Measurements from ENCODE around the gene ZNF710.

Gene ZNF710

GRCh38 chr15:90059208-90059985, 58.3 kb downstream of the ZNF710 start:
- DNase-seq (peak; percentile 28), ATAC-seq (ENCODE audit: insufficient read depth, low read depth) (peak; percentile 59; the same call in 1 of the 3 replicates)
- Histone ChIP-seq H3K4me1 (ENCODE audit: insufficient read depth, low read length) (no peaks in the 10 kb centered on the region), H3K4me2 (ENCODE audit: insufficient read depth, low read length) (no peak overlapping the region), H3K27ac (ENCODE audit: low read length) (no peak overlapping the region), H3K36me3 (ENCODE audit: insufficient read depth, low read length) (no peaks in the 10 kb centered on the region), H3K27me3 (ENCODE audit: insufficient read depth, low read length, poor library complexity) (no peaks in the 10 kb centered on the region), H3K79me2 (ENCODE audit: insufficient read depth, low read length) (peaks cover 2% of the 10 kb centered on the region), H3K9me3 (ENCODE audit: insufficient read depth, low read length, severe bottlenecking) (no peaks in the 10 kb centered on the region), H4K20me1 (ENCODE audit: insufficient read depth, low read length) (peaks cover 18% of the 10 kb centered on the region), H3K4me3 (ENCODE audit: low read depth in 1 of 2, low read length in 2 of 2) (no peak overlapping the region), H2AFZ (ENCODE audit: low read depth, low read length) (no peak overlapping the region), H3K9ac (ENCODE audit: low read depth, low read length) (no peak overlapping the region)
- TF ChIP-seq CTCF (IDR thresholded peaks at IDR 0.05; ENCODE audit: borderline replicate concordance, extremely low read depth, low read length, poor library complexity, severe bottlenecking) (no peak), EZH2 (IDR thresholded peaks at IDR 0.05; ENCODE audit: borderline replicate concordance, low read depth, low read length, severe bottlenecking) (no peak)

GRCh38 chr15:90060797-90061196, 59.7 kb downstream of the ZNF710 start:
- Histone ChIP-seq H3K27me3 (ENCODE audit: insufficient read depth, low read length, poor library complexity) (no peaks in the 10 kb centered on the region), H3K4me1 (ENCODE audit: insufficient read depth, low read length) (no peaks in the 10 kb centered on the region), H3K4me3 (ENCODE audit: low read depth in 1 of 2, low read length in 2 of 2) (no peak overlapping the region), H2AFZ (ENCODE audit: low read depth, low read length) (no peak overlapping the region), H3K4me2 (ENCODE audit: insufficient read depth, low read length) (no peak overlapping the region), H3K79me2 (ENCODE audit: insufficient read depth, low read length) (peaks cover 2% of the 10 kb centered on the region), H3K36me3 (ENCODE audit: insufficient read depth, low read length) (no peaks in the 10 kb centered on the region), H3K27ac (ENCODE audit: low read length) (no peak overlapping the region), H3K9me3 (ENCODE audit: insufficient read depth, low read length, severe bottlenecking) (no peaks in the 10 kb centered on the region), H3K9ac (ENCODE audit: low read depth, low read length) (no peak overlapping the region), H4K20me1 (ENCODE audit: insufficient read depth, low read length) (peaks cover 15% of the 10 kb centered on the region)
- TF ChIP-seq EZH2 (IDR thresholded peaks at IDR 0.05; ENCODE audit: borderline replicate concordance, low read depth, low read length, severe bottlenecking) (no peak), CTCF (IDR thresholded peaks at IDR 0.05; ENCODE audit: borderline replicate concordance, extremely low read depth, low read length, poor library complexity, severe bottlenecking) (no peak)
- ATAC-seq (ENCODE audit: insufficient read depth, low read depth) (no peak), DNase-seq (no peak)

- no peak overlapping the region for H3K9ac ChIP-seq (ENCODE audit: low read depth, low read length)
- H3K27ac ChIP-seq (ENCODE audit: low read length) = no peak overlapping the region
- H3K36me3 ChIP-seq (ENCODE audit: insufficient read depth, low read length) = peaks cover under 1% of the 10 kb centered on the region; the same call in 1 of the 2 replicates
- no peak overlapping the region for H3K4me2 ChIP-seq (ENCODE audit: insufficient read depth, low read length)
- H3K4me1 ChIP-seq (ENCODE audit: insufficient read depth, low read length) = no peaks in the 10 kb centered on the region
- H4K20me1 ChIP-seq (ENCODE audit: insufficient read depth, low read length) = peaks cover 12% of the 10 kb centered on the region
- no peaks in the 10 kb centered on the region for H3K27me3 ChIP-seq (ENCODE audit: insufficient read depth, low read length, poor library complexity)
- H3K4me3 ChIP-seq (ENCODE audit: low read depth in 1 of 2, low read length in 2 of 2) = no peak overlapping the region
- peaks cover 2% of the 10 kb centered on the region for H3K79me2 ChIP-seq (ENCODE audit: insufficient read depth, low read length)
- ATAC-seq (ENCODE audit: insufficient read depth, low read depth) = no peak
- DNase-seq = peak; percentile 20
- no peak for TF ChIP-seq EZH2 (IDR thresholded peaks at IDR 0.05; ENCODE audit: borderline replicate concordance, low read depth, low read length, severe bottlenecking)
- no peak for TF ChIP-seq CTCF (IDR thresholded peaks at IDR 0.05; ENCODE audit: borderline replicate concordance, extremely low read depth, low read length, poor library complexity, severe bottlenecking)
- H3K9me3 ChIP-seq (ENCODE audit: insufficient read depth, low read length, severe bottlenecking) = no peaks in the 10 kb centered on the region
- H2AFZ ChIP-seq (ENCODE audit: low read depth, low read length) = no peak overlapping the region
These were observed 60.9 kb downstream of the ZNF710 start for GRCh38 chr15:90062023-90062442.

All from DND-41 (cell line).